Measurements from ENCODE around the gene VWF. TPM values are rescaled to one million over a fixed set of nuclear protein-coding genes. Genes with fewer than 3 reads are reported as not detected.

Gene VWF
- total and polyA plus RNA-seq, 9 donors = 47.8 to 98.6 (median 80.7) TPM

- under 1% methylated on average over 58 of the region's 66 CpGs for WGBS (ENCODE audit: insufficient coverage)
- peaks cover 8% of the 10 kb centered on the region for H3K4me1 ChIP-seq (ENCODE audit: control insufficient read depth, insufficient read depth, low read length)
- H3K36me3 ChIP-seq (ENCODE audit: control insufficient read depth, insufficient read depth, low read length) = no peaks in the 10 kb centered on the region
- DNase-seq = peak; percentile 46
- H3K27me3 ChIP-seq (ENCODE audit: control insufficient read depth, insufficient read depth, low read length) = peaks cover 35% of the 10 kb centered on the region
- H3K4me3 ChIP-seq (ENCODE audit: low read length) = peak within 1 kb of the TSS; percentile 48
- H3K27ac ChIP-seq (ENCODE audit: low read length) = no peak within 1 kb of the TSS
- H3K9me3 ChIP-seq (replicated peaks; ENCODE audit: control insufficient read depth, low read depth, low read length) = no peaks in the 10 kb centered on the region
Observed at GRCh38 chr12:5945071-5946008, 179.1 kb downstream of the VWF start, which contains the start of gene ANO2. Gene ANO2, minus strand, starts transcription at chr12:5945259. Its CDS starts 42 bp downstream, at chr12:5945217.

GRCh38 chr12:5944688-5945070 is 179.8 kb downstream of the VWF start:
- 22% methylated on average over 6 of the region's 12 CpGs for WGBS (ENCODE audit: insufficient coverage)
- peak; percentile 12 for DNase-seq
- no peaks in the 10 kb centered on the region for H3K36me3 ChIP-seq (ENCODE audit: control insufficient read depth, insufficient read depth, low read length)
- H3K27me3 ChIP-seq (ENCODE audit: control insufficient read depth, insufficient read depth, low read length) = peaks cover 35% of the 10 kb centered on the region
- no peaks in the 10 kb centered on the region for H3K9me3 ChIP-seq (replicated peaks; ENCODE audit: control insufficient read depth, low read depth, low read length)
- peak overlapping the region; percentile 48 for H3K4me3 ChIP-seq (ENCODE audit: low read length)
- H3K27ac ChIP-seq (ENCODE audit: low read length) = no peak overlapping the region
- H3K4me1 ChIP-seq (ENCODE audit: control insufficient read depth, insufficient read depth, low read length) = peaks cover 8% of the 10 kb centered on the region

- no peak for DNase-seq
- WGBS (ENCODE audit: insufficient coverage) = 76% methylated on average over 7 of the region's 8 CpGs
- Histone ChIP-seq H3K27ac (ENCODE audit: low read length) (no peak overlapping the region), H3K4me3 (ENCODE audit: low read length) (no peak overlapping the region), H3K27me3 (ENCODE audit: control insufficient read depth, insufficient read depth, low read length) (peaks cover 35% of the 10 kb centered on the region), H3K4me1 (ENCODE audit: control insufficient read depth, insufficient read depth, low read length) (peaks cover 8% of the 10 kb centered on the region), H3K9me3 (replicated peaks; ENCODE audit: control insufficient read depth, low read depth, low read length) (no peaks in the 10 kb centered on the region), H3K36me3 (ENCODE audit: control insufficient read depth, insufficient read depth, low read length) (no peaks in the 10 kb centered on the region)
Observed at GRCh38 chr12:5944053-5944452, 180.4 kb downstream of the VWF start.

GRCh38 chr12:5941907-5942306 is 182.6 kb downstream of the VWF start:
- H3K27ac ChIP-seq (ENCODE audit: low read length) = no peak overlapping the region
- WGBS (ENCODE audit: insufficient coverage) = no CpG with 5 or more reads among the region's 3 CpGs
- H3K27me3 ChIP-seq (ENCODE audit: control insufficient read depth, insufficient read depth, low read length) = peaks cover 37% of the 10 kb centered on the region
- no peaks in the 10 kb centered on the region for H3K9me3 ChIP-seq (replicated peaks; ENCODE audit: control insufficient read depth, low read depth, low read length)
- no peak for DNase-seq
- H3K36me3 ChIP-seq (ENCODE audit: control insufficient read depth, insufficient read depth, low read length) = no peaks in the 10 kb centered on the region
- no peak overlapping the region for H3K4me3 ChIP-seq (ENCODE audit: low read length)
- peaks cover 8% of the 10 kb centered on the region for H3K4me1 ChIP-seq (ENCODE audit: control insufficient read depth, insufficient read depth, low read length)

GRCh38 chr12:5927732-5928516 is 196.5 kb downstream of the VWF start:
- no peak for DNase-seq
- WGBS (ENCODE audit: insufficient coverage) = 69% methylated on average over 2 of the region's 4 CpGs
- Histone ChIP-seq H3K36me3 (ENCODE audit: control insufficient read depth, insufficient read depth, low read length) (no peaks in the 10 kb centered on the region), H3K4me3 (ENCODE audit: low read length) (no peak overlapping the region), H3K27ac (ENCODE audit: low read length) (no peak overlapping the region), H3K27me3 (ENCODE audit: control insufficient read depth, insufficient read depth, low read length) (peaks cover 3% of the 10 kb centered on the region), H3K9me3 (replicated peaks; ENCODE audit: control insufficient read depth, low read depth, low read length) (no peaks in the 10 kb centered on the region), H3K4me1 (ENCODE audit: control insufficient read depth, insufficient read depth, low read length) (no peaks in the 10 kb centered on the region)

GRCh38 chr12:5925646-5926045 is 198.8 kb downstream of the VWF start:
- WGBS (ENCODE audit: insufficient coverage) = 85% methylated on average over 8 of the region's 9 CpGs
- Histone ChIP-seq H3K27me3 (ENCODE audit: control insufficient read depth, insufficient read depth, low read length) (peaks cover 3% of the 10 kb centered on the region), H3K4me3 (ENCODE audit: low read length) (no peak overlapping the region), H3K9me3 (replicated peaks; ENCODE audit: control insufficient read depth, low read depth, low read length) (no peaks in the 10 kb centered on the region), H3K4me1 (ENCODE audit: control insufficient read depth, insufficient read depth, low read length) (no peaks in the 10 kb centered on the region), H3K27ac (ENCODE audit: low read length) (no peak overlapping the region), H3K36me3 (ENCODE audit: control insufficient read depth, insufficient read depth, low read length) (no peaks in the 10 kb centered on the region)
- DNase-seq = no peak

- WGBS (ENCODE audit: insufficient coverage) = 80% methylated on average over 4 of the region's 7 CpGs
- Histone ChIP-seq H3K36me3 (ENCODE audit: control insufficient read depth, insufficient read depth, low read length) (no peaks in the 10 kb centered on the region), H3K4me1 (ENCODE audit: control insufficient read depth, insufficient read depth, low read length) (no peaks in the 10 kb centered on the region)
Observed at GRCh38 chr12:5924342-5924741, 200.1 kb downstream of the VWF start.

GRCh38 chr12:5923751-5924150 is 200.7 kb downstream of the VWF start:
- H3K4me3 ChIP-seq (ENCODE audit: low read length) = no peak overlapping the region

More at GRCh38 chr12:5924342-5924741, 200.1 kb downstream of the VWF start:
- no peaks in the 10 kb centered on the region for H3K9me3 ChIP-seq (replicated peaks; ENCODE audit: control insufficient read depth, low read depth, low read length)
- H3K27ac ChIP-seq (ENCODE audit: low read length) = no peak overlapping the region
- H3K27me3 ChIP-seq (ENCODE audit: control insufficient read depth, insufficient read depth, low read length) = peaks cover 3% of the 10 kb centered on the region
- DNase-seq = no peak
- H3K4me3 ChIP-seq (ENCODE audit: low read length) = no peak overlapping the region

GRCh38 chr12:5923043-5923605 is 201.3 kb downstream of the VWF start:
- 40% methylated on average over 4 of the region's 14 CpGs for WGBS (ENCODE audit: insufficient coverage)
- Histone ChIP-seq H3K27ac (ENCODE audit: low read length) (no peak overlapping the region), H3K9me3 (replicated peaks; ENCODE audit: control insufficient read depth, low read depth, low read length) (no peaks in the 10 kb centered on the region), H3K4me3 (ENCODE audit: low read length) (no peak overlapping the region), H3K4me1 (ENCODE audit: control insufficient read depth, insufficient read depth, low read length) (no peaks in the 10 kb centered on the region), H3K36me3 (ENCODE audit: control insufficient read depth, insufficient read depth, low read length) (no peaks in the 10 kb centered on the region), H3K27me3 (ENCODE audit: control insufficient read depth, insufficient read depth, low read length) (peaks cover 3% of the 10 kb centered on the region)
- DNase-seq = no peak

More at GRCh38 chr12:5923751-5924150, 200.7 kb downstream of the VWF start:
- DNase-seq = no peak
- Histone ChIP-seq H3K27ac (ENCODE audit: low read length) (no peak overlapping the region), H3K36me3 (ENCODE audit: control insufficient read depth, insufficient read depth, low read length) (no peaks in the 10 kb centered on the region), H3K4me1 (ENCODE audit: control insufficient read depth, insufficient read depth, low read length) (no peaks in the 10 kb centered on the region), H3K27me3 (ENCODE audit: control insufficient read depth, insufficient read depth, low read length) (peaks cover 3% of the 10 kb centered on the region), H3K9me3 (replicated peaks; ENCODE audit: control insufficient read depth, low read depth, low read length) (no peaks in the 10 kb centered on the region)
- 55% methylated on average over 4 of the region's 5 CpGs for WGBS (ENCODE audit: insufficient coverage)

All from muscle of leg (tissue), 11 donors.